HEK293 (cell line): ENCODE measurements around the gene TNS3.

ENCODE experiments used
- CTCF ChIA-PET: fragments of 350-600 bp; formaldehyde crosslinking; extraction: SDS; loops from one replicate; lab custom pipeline; 2021; ENCODE audit warnings: antibody characterized with exemption; lab: Yijun Ruan, JAX
- POLR2A ChIA-PET: fragments of 300-600 bp; formaldehyde crosslinking; extraction: SDS; loops from one replicate; lab custom pipeline; 2020; ENCODE audit warnings: antibody characterized with exemption, inconsistent platforms; lab: Yijun Ruan, JAX
- H3K27ac ChIP-seq: fragments of 200-500 bp; sonication (Bioruptor generic); 2 replicates; pipeline ENCODE4 v1.5.1; 2014; ENCODE audit warnings: low read depth, low read length, control low read depth, inconsistent platforms; ENCODE audit errors: extremely low read depth
- H3K36me3 ChIP-seq, 2 experiments: fragments of 200-500 bp in 1 of 2; sonication (Bioruptor generic) in 1 of 2; 1 replicate in 1 of 2; 2 replicates in 1 of 2; pipeline ENCODE4 v1.5.1; 2014 to 2017; ENCODE audit warnings: inconsistent platforms in 2 of 2, low read length in 2 of 2; ENCODE audit not compliant: control insufficient read depth in 2 of 2, insufficient read depth in 1 of 2
- H3K4me1 ChIP-seq: fragments of 200-500 bp; sonication (Bioruptor generic); 2 replicates; pipeline ENCODE4 v1.5.1; 2014; ENCODE audit warnings: mild to moderate bottlenecking, low read length, inconsistent platforms; ENCODE audit not compliant: control insufficient read depth, insufficient read depth
- H3K4me3 ChIP-seq: 2 replicates; pipeline ENCODE4 v1.5.1; 2011; ENCODE audit warnings: low read depth, mild to moderate bottlenecking, control low read depth, low read length, moderate library complexity
- H3K9me3 ChIP-seq: fragments of 200-500 bp; sonication (Bioruptor generic); 2 replicates; pipeline ENCODE4 v1.5.1; 2014; ENCODE audit warnings: low read depth, low read length, inconsistent platforms; ENCODE audit not compliant: control insufficient read depth, insufficient read depth
- ATF2 ChIP-seq: fragments of 450-650 bp; formaldehyde crosslinking; IDR thresholded peaks from 2 replicates; pipeline ENCODE4 v1.5.1; 2016; ENCODE audit warnings: missing biosample characterization, missing genetic modification characterization, low read depth
- EGR2 ChIP-seq: fragments of 450-650 bp; formaldehyde crosslinking; IDR thresholded peaks from 2 replicates; pipeline ENCODE4 v1.5.1; 2016; ENCODE audit warnings: low read depth, missing biosample characterization, missing genetic modification characterization
- GLIS2 ChIP-seq: fragments of 450-650 bp; formaldehyde crosslinking; IDR thresholded peaks from 2 replicates; pipeline ENCODE4 v1.5.1; 2016; ENCODE audit warnings: missing biosample characterization, missing genetic modification characterization
- HOXA7 ChIP-seq: sonication (generic); formaldehyde crosslinking; IDR thresholded peaks from 2 replicates; pipeline ENCODE4 v1.8.1; 2022; ENCODE audit warnings: missing genetic modification reagents, borderline replicate concordance
- KLF10 ChIP-seq: fragments of 450-650 bp; IDR thresholded peaks from 2 replicates; pipeline ENCODE4 v1.5.1; 2018; ENCODE audit warnings: missing biosample characterization, mild to moderate bottlenecking, missing genetic modification characterization
- KLF9 ChIP-seq: fragments of 450-650 bp; formaldehyde crosslinking; IDR thresholded peaks from 2 replicates; pipeline ENCODE4 v1.5.1; 2016; ENCODE audit warnings: missing biosample characterization, missing genetic modification characterization, low read depth
- OVOL3 ChIP-seq: fragments of 450-650 bp; formaldehyde crosslinking; IDR thresholded peaks from 2 replicates; pipeline ENCODE4 v1.5.1; 2016; ENCODE audit warnings: missing biosample characterization, missing genetic modification characterization
- PRDM4 ChIP-seq: fragments of 450-650 bp; formaldehyde crosslinking; IDR thresholded peaks from 2 replicates; pipeline ENCODE4 v1.5.1; 2017; ENCODE audit warnings: missing biosample characterization, missing genetic modification characterization
- SCRT2 ChIP-seq: fragments of 450-650 bp; formaldehyde crosslinking; IDR thresholded peaks from 2 replicates; pipeline ENCODE4 v1.5.1; 2016; ENCODE audit warnings: missing biosample characterization, missing genetic modification characterization
- SETDB1 ChIP-seq: IDR thresholded peaks from one replicate; pipeline ENCODE4 v1.6.1; 2017; ENCODE audit warnings: mild to moderate bottlenecking, low read length, moderate library complexity, mixed read lengths; ENCODE audit not compliant: insufficient read length
- WT1 ChIP-seq: fragments of 450-650 bp; formaldehyde crosslinking; IDR thresholded peaks from 2 replicates; pipeline ENCODE4 v1.5.1; 2016; ENCODE audit warnings: missing biosample characterization, missing genetic modification characterization
- ZBTB20 ChIP-seq: fragments of 450-650 bp; formaldehyde crosslinking; IDR thresholded peaks from 2 replicates; pipeline ENCODE4 v1.5.1; 2016; ENCODE audit warnings: missing biosample characterization, missing genetic modification characterization
- ZBTB49 ChIP-seq: fragments of 450-650 bp; formaldehyde crosslinking; IDR thresholded peaks from 2 replicates; pipeline ENCODE4 v1.5.1; 2016; ENCODE audit warnings: missing biosample characterization, missing genetic modification characterization, low read depth
- ZBTB7A ChIP-seq: fragments of 450-650 bp; formaldehyde crosslinking; IDR thresholded peaks from 2 replicates; pipeline ENCODE4 v1.5.1; 2016; ENCODE audit warnings: low read depth, missing biosample characterization, missing genetic modification characterization
- ZNF114 ChIP-seq: fragments of 450-650 bp; formaldehyde crosslinking; IDR thresholded peaks from 2 replicates; pipeline ENCODE4 v1.5.0; 2017; ENCODE audit warnings: missing biosample characterization, missing genetic modification characterization
- ZNF16 ChIP-seq: fragments of 450-650 bp; formaldehyde crosslinking; IDR thresholded peaks from 2 replicates; pipeline ENCODE4 v1.5.1; 2016; ENCODE audit warnings: low read depth, missing biosample characterization, missing genetic modification characterization
- ZNF184 ChIP-seq: fragments of 450-650 bp; IDR thresholded peaks from 2 replicates; pipeline ENCODE4 v1.5.1; 2018; ENCODE audit warnings: missing biosample characterization, mild to moderate bottlenecking, missing genetic modification characterization
- ZNF221 ChIP-seq: fragments of 450-650 bp; formaldehyde crosslinking; IDR thresholded peaks from 2 replicates; pipeline ENCODE4 v1.5.1; 2017; ENCODE audit warnings: missing biosample characterization, missing genetic modification characterization, borderline replicate concordance
- ZNF274 ChIP-seq, 2 experiments: fragments of 200-500 bp in 1 of 2; fragments of 450-650 bp in 1 of 2; sonication (Bioruptor generic) in 1 of 2; formaldehyde crosslinking in 1 of 2; IDR thresholded peaks; 2 replicates each; pipeline versions ENCODE4 v1.5.1 to v1.6.1; 2014 to 2016; ENCODE audit warnings: borderline replicate concordance in 1 of 2, inconsistent platforms in 1 of 2, low read length in 1 of 2, missing biosample characterization in 1 of 2, missing genetic modification characterization in 1 of 2
- ZNF341 ChIP-seq: fragments of 450-650 bp; formaldehyde crosslinking; IDR thresholded peaks from 2 replicates; pipeline ENCODE4; 2016; ENCODE audit warnings: low read depth, missing biosample characterization, missing genetic modification characterization
- ZNF37A ChIP-seq: fragments of 450-650 bp; IDR thresholded peaks from 2 replicates; pipeline ENCODE4 v1.5.1; 2018; ENCODE audit warnings: missing biosample characterization, missing genetic modification characterization
- ZNF513 ChIP-seq: fragments of 450-650 bp; IDR thresholded peaks from 2 replicates; pipeline ENCODE4 v1.5.1; 2018; ENCODE audit warnings: missing biosample characterization, missing genetic modification characterization
- ZNF549 ChIP-seq: fragments of 450-650 bp; IDR thresholded peaks from 2 replicates; pipeline ENCODE4 v1.5.1; 2018; ENCODE audit warnings: missing biosample characterization, missing genetic modification characterization, mild to moderate bottlenecking, inconsistent platforms, moderate library complexity
- ZNF571 ChIP-seq: fragments of 450-650 bp; formaldehyde crosslinking; IDR thresholded peaks from 2 replicates; pipeline ENCODE4 v1.5.0; 2017; ENCODE audit warnings: missing biosample characterization, missing genetic modification characterization
- ZNF596 ChIP-seq: fragments of 450-650 bp; IDR thresholded peaks from 2 replicates; pipeline ENCODE4 v1.5.0; 2018; ENCODE audit warnings: missing biosample characterization, mild to moderate bottlenecking, missing genetic modification characterization, moderate library complexity
- ZNF654 ChIP-seq: fragments of 450-650 bp; formaldehyde crosslinking; IDR thresholded peaks from 2 replicates; pipeline ENCODE4 v1.5.1; 2016; ENCODE audit warnings: low read depth, missing biosample characterization, missing genetic modification characterization
- ZNF660 ChIP-seq: fragments of 450-650 bp; IDR thresholded peaks from 2 replicates; pipeline ENCODE4 v1.5.1; 2018; ENCODE audit warnings: missing biosample characterization, mild to moderate bottlenecking, missing genetic modification characterization
- ZSCAN18 ChIP-seq: fragments of 450-650 bp; formaldehyde crosslinking; IDR thresholded peaks from 2 replicates; pipeline ENCODE4 v1.5.1; 2016; ENCODE audit warnings: missing biosample characterization, missing genetic modification characterization

TNS3 gene

GRCh38 chr7:47278043-47278442 is 303.9 kb downstream of the TNS3 start:
- CTCF ChIA-PET: interaction anchor here (5.2 kb wide), 1 partner anchor 12 kb away, joined by 33 read pairs; no protein-coding TSS in a partner anchor
- POLR2A ChIA-PET: no interaction called here
- Histone ChIP-seq H3K27ac (no peak overlapping the region), H3K4me1 (no peaks in the 10 kb centered on the region), H3K9me3 (no peaks in the 10 kb centered on the region), H3K36me3 (no peaks in the 10 kb centered on the region), H3K4me3 (no peak overlapping the region)
- no peak for TF ChIP-seq ZNF16 (tag by site-specific recombination)
- TF ChIP-seq ZNF274 (IDR thresholded peaks at IDR 0.05; ENCODE audit: low read length): no peak
- TF ChIP-seq ZNF274 (tag by site-specific recombination; IDR thresholded peaks at IDR 0.05; ENCODE audit: borderline replicate concordance): no peak
- no peak for TF ChIP-seq ZBTB20 (tag by site-specific recombination)
- TF ChIP-seq ZBTB7A: no peak
- no peak for TF ChIP-seq ZNF341
- no peak for TF ChIP-seq ZNF596 (tag by site-specific recombination)
- TF ChIP-seq WT1 (tag by site-specific recombination): no peak
- TF ChIP-seq OVOL3 (tag by site-specific recombination): no peak
- TF ChIP-seq ZNF184 (tag by site-specific recombination): no peak
- no peak for TF ChIP-seq ZNF513
- no peak for TF ChIP-seq PRDM4 (tag by site-specific recombination)
- TF ChIP-seq KLF10 (tag by site-specific recombination): no peak
- TF ChIP-seq ZBTB49 (tag by site-specific recombination): no peak
- TF ChIP-seq SCRT2 (tag by site-specific recombination): no peak
- TF ChIP-seq ZNF660 (tag by site-specific recombination): no peak

GRCh38 chr7:47277321-47277781 is 304.6 kb downstream of the TNS3 start:
- H3K36me3 ChIP-seq: no peaks in the 10 kb centered on the region
- CTCF ChIA-PET: interaction anchor here (5.2 kb wide), 1 partner anchor 11 kb away, joined by 33 read pairs; no protein-coding TSS in a partner anchor
- TF ChIP-seq SETDB1 (no peak), EGR2 (tag by site-specific recombination) (no peak), ZNF37A (tag by site-specific recombination) (no peak), HOXA7 (no peak), ZNF221 (no peak), ATF2 (tag by site-specific recombination) (no peak), GLIS2 (tag by site-specific recombination) (no peak), ZNF549 (tag by site-specific recombination) (no peak), KLF9 (no peak), ZNF654 (no peak), ZNF571 (tag by site-specific recombination) (no peak), ZSCAN18 (tag by site-specific recombination) (no peak), ZNF114 (tag by site-specific recombination) (no peak)

More at GRCh38 chr7:47277321-47277781, 304.6 kb downstream of the TNS3 start:
- Histone ChIP-seq H3K4me3 (no peak overlapping the region), H3K4me1 (no peaks in the 10 kb centered on the region), H3K27ac (no peak overlapping the region), H3K9me3 (no peaks in the 10 kb centered on the region)
- POLR2A ChIA-PET: no interaction called here
